Ishikawa (cell line): ENCODE results near the gene GTF2IRD1.

Experiments
- CEBPB ChIP-seq: IDR thresholded peaks from 2 replicates; pipeline ENCODE4 v1.6.1; 2012
- CREB1 ChIP-seq: IDR thresholded peaks from 2 replicates; pipeline ENCODE4 v1.6.1; 2012; ENCODE audit warnings: low read depth
- EP300 ChIP-seq: IDR thresholded peaks from 2 replicates; pipeline ENCODE4 v1.6.1; 2012; ENCODE audit warnings: borderline replicate concordance
- RAD21 ChIP-seq: IDR thresholded peaks from 2 replicates; pipeline ENCODE4 v1.6.1; 2012; ENCODE audit warnings: low read depth
- TAF1 ChIP-seq: IDR thresholded peaks from 2 replicates; pipeline ENCODE4 v1.6.1; 2012; ENCODE audit warnings: low read depth, mild to moderate bottlenecking
- TCF12 ChIP-seq: IDR thresholded peaks from 2 replicates; pipeline ENCODE4 v1.6.1; 2012; ENCODE audit warnings: low read depth
- ZBTB7A ChIP-seq: IDR thresholded peaks from 2 replicates; pipeline ENCODE4 v1.6.1; 2012; ENCODE audit warnings: low read depth

DNA sequence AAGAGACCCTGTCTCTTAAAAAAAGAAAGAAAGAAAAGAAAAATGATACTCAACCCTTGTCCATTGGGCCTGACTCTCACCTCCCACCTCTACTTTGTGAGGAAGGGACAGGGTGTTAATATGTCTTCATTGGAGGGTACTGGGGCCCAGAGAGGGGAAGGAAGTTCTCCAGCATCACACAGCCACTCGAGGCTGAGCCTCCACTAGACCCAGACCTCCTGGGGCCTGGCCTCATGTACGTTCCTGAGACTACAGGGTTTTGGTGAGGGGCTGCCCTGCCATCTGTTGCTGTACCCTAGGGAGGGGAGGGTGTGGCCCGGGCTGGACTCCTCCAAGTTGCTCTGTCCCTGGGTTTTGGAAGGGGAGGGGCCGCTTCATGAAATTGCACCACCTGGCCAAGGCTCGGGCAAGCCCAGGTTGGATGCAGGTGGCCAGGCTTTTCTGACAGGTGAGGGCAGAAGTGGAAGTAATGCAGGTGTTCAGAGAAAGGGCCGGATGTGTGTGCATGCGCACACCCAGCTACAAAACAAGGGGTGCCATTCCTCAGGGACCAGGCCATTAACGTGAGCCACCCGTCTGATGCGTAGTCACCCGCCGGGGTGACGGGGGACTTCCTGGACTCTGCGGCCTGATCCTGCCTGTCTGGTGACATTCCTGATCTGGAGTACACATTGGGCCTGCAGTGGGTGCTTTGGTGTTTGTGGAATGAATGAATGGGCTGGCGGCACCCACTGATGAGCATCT lies 21.7 kb downstream of the GTF2IRD1 start:
- TF ChIP-seq ZBTB7A: no peak
- no peak for TF ChIP-seq TAF1
- TF ChIP-seq CREB1: no peak
- TF ChIP-seq EP300: peak; percentile 80
- TF ChIP-seq CEBPB: no peak; the same call in 1 of the 2 replicates
- TF ChIP-seq RAD21: peak; percentile 19; the same call in 1 of the 2 replicates
- TF ChIP-seq TCF12: no peak; the same call in none of the 2 replicates
